GM12892 (cell line): ENCODE data around the gene TMEM203.

ENCODE experiments used
- POLR2A ChIP-seq: IDR thresholded peaks from 2 replicates; pipeline ENCODE4 v1.6.1; 2011; ENCODE audit warnings: low read depth, low read length, control low read depth
- POLR2AphosphoS5 ChIP-seq: IDR thresholded peaks from 2 replicates; pipeline ENCODE4 v1.6.1; 2011; ENCODE audit warnings: low read depth, low read length, control low read depth
- TAF1 ChIP-seq: IDR thresholded peaks from 2 replicates; pipeline ENCODE4 v1.6.1; 2011; ENCODE audit warnings: low read depth, mild to moderate bottlenecking, control low read depth, low read length, borderline replicate concordance

DNA sequence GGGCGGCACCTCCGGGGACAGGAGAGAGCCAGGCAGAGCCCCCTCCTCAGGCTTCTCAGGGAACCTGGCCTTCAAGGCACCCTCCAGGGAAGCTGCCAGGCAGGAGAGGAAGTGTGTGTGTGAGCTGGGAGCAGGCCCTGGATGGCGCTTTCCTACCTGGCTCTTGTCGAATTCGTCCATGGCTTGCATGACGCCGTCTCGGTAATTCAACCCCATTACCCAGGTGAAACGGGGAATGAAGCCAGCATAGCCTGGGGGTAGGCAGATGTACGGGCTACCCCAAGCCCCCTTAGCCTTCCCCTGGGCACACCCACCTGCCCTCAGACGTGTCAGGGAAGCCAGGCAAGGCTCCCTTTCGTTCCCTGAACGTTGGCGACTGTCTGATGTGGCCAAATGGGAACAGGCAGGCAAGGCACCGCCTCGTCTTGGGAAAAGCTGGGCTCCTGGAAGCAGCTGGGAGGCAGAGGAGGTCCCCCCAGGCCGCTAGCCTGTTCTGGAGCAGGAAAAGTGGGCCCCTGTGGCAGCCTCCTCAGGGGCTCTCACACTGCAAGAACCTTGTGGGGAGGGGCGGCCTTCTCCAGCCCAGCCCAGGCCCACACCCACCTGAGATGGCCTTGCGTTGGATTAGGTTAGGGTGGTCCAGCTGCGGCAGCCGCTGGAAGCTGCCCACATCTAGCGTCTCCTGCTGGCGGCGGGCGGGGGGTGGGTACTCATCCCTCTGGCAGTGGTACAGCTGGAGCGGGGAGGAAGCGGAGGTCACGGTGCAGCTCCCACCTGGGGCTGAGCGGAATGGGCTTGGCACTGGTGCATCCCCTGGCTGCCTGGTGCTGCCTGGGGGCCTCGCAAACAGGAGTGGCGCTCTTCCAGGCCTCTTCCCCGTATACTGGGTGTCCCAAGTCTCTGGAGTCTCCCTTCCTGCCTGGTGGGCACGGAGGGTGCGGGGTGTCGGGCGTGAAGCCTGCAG, 39.3 kb upstream of the TMEM203 start:
- TF ChIP-seq POLR2A: no peak
- TF ChIP-seq TAF1: no peak
- peak; percentile 4; the same call in 1 of the 2 replicates for TF ChIP-seq POLR2AphosphoS5
